ENCODE data around the gene PASD1.

DNA sequence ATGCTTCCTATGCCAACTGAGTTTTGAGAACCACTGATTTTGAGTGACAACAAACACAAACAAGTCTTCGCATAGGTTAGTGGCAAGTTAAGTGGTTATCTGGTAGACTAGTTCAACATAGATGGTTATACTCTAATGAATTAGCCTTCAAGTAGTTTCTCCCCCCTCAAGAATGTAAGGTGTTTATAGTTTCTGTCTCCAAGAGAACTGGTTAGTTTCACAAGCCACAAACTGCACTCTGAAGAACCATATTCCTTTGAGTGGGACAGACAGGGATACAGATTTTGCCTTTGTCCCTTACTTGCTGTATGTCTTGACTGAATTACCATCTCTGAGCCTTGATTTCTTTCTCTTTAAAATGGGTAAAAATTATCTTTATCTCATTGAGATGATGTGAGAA, 41.5 kb downstream of the PASD1 start:
- TF ChIP-seq, protein P1, sequence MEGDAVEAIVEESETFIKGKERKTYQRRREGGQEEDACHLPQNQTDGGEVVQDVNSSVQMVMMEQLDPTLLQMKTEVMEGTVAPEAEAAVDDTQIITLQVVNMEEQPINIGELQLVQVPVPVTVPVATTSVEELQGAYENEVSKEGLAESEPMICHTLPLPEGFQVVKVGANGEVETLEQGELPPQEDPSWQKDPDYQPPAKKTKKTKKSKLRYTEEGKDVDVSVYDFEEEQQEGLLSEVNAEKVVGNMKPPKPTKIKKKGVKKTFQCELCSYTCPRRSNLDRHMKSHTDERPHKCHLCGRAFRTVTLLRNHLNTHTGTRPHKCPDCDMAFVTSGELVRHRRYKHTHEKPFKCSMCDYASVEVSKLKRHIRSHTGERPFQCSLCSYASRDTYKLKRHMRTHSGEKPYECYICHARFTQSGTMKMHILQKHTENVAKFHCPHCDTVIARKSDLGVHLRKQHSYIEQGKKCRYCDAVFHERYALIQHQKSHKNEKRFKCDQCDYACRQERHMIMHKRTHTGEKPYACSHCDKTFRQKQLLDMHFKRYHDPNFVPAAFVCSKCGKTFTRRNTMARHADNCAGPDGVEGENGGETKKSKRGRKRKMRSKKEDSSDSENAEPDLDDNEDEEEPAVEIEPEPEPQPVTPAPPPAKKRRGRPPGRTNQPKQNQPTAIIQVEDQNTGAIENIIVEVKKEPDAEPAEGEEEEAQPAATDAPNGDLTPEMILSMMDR (IDR thresholded peaks at IDR 0.05) = no peak
- TF ChIP-seq POLR2A (IDR thresholded peaks at IDR 0.05) = no peak
